Measurements from ENCODE around the gene ULK3. TPM values are rescaled to one million over a fixed set of nuclear protein-coding genes. Genes with fewer than 3 reads are reported as not detected.
A peak's percentile ranks its signal among the peaks of the same experiment; 100 is the strongest.
"Not testable (repeated sequence)": the region's sequence is repeated elsewhere in the genome, so short reads cannot be mapped to it uniquely, and the experiment has no call there.

The ULK3 gene
- total and polyA plus RNA-seq, 11 donors: 22.6 to 39.3 (median 29.3) TPM

DNA sequence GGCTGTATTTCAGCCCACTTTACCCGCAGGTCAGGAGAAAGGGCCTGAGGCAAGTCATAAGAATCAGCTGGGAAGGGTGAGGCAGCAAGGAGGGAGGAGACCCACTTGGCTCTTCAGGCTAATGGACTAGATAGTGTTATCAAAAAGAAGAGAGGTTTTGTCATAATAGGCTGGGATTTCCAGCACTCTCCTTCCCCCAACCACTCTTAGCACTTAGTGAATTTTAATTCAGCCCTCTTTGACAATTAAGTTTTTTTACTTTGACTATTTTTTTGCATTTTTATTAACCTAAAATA is 47.7 kb upstream of the ULK3 start:
- H3K36me3 ChIP-seq: peaks cover 0 to 20% (median 9%) of the 10 kb centered on the region in 9 donors
- intact Hi-C loops (cut with DNase I): loop anchor here in 2 of 10 donors (5.0 to 10.0 kb wide), 2 partner anchors 43 to 46 kb away; partner anchors contain the start of gene ULK3 (in 1 of the 2)
- ATAC-seq (no peak), DNase-seq (no peak)
- peak overlapping the region; percentile 18 to 89 (median 84) for H3K27ac ChIP-seq
- no peaks in the 10 kb centered on the region for H3K27me3 ChIP-seq
- 3 to 22% (median 10%) methylated on average over 1 of the region's 1 CpG for WGBS, 4 donors
- peak overlapping the region; percentile 65 to 96 (median 78) for H3K4me3 ChIP-seq
- no peaks in the 10 kb centered on the region for H3K9me3 ChIP-seq
- peaks cover 2 to 45% (median 25%) of the 10 kb centered on the region in 12 donors for H3K4me1 ChIP-seq
- TF ChIP-seq, protein P1, sequence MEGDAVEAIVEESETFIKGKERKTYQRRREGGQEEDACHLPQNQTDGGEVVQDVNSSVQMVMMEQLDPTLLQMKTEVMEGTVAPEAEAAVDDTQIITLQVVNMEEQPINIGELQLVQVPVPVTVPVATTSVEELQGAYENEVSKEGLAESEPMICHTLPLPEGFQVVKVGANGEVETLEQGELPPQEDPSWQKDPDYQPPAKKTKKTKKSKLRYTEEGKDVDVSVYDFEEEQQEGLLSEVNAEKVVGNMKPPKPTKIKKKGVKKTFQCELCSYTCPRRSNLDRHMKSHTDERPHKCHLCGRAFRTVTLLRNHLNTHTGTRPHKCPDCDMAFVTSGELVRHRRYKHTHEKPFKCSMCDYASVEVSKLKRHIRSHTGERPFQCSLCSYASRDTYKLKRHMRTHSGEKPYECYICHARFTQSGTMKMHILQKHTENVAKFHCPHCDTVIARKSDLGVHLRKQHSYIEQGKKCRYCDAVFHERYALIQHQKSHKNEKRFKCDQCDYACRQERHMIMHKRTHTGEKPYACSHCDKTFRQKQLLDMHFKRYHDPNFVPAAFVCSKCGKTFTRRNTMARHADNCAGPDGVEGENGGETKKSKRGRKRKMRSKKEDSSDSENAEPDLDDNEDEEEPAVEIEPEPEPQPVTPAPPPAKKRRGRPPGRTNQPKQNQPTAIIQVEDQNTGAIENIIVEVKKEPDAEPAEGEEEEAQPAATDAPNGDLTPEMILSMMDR (IDR thresholded peaks at IDR 0.05): no peak
- no peak for TF ChIP-seq POLR2A (IDR thresholded peaks at IDR 0.05)

DNA sequence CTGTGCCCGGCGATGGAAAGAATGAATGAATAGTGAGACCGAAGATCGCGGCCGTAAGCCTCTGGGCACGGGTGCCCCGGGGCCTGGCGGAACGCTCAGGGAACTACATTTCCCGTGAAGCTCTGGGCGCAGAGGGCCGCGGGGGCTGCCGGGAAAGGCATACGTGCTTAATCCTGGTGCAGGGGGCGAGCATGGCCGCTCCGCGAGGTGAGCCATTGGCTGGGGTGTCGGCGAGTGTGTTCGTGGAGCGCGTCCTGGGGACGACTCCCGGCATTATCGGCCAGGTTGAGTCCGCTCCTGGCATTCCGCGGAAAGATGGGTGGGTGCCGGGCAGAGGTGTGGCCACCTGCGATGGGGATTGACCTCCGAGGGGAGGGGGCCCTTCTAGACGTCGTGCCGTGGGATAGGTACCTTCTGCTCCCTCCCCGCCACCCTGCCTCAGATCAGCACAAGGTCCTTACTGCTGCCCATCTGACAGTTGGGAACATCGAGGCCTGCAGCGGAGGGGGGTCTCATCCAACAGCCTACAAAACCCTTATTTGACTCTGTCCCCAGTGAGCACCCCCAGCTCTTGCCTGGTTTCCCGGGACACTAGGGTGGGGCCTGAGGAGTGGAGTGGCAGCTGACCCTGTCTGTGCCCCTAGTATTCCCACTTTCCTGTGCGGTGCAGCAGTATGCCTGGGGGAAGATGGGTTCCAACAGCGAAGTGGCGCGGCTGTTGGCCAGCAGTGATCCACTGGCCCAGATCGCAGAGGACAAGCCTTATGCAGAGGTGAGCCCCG is 47.1 kb upstream of the ULK3 start, which contains the start of gene MPI:
MPI (plus strand) TSS at position 160 of the 782 bp plus-strand sequence; CDS start at position 192, 32 bp downstream.
- no peaks in the 10 kb centered on the region for H3K9me3 ChIP-seq
- ATAC-seq (peak; percentile 93 to 97 (median 94)), DNase-seq (peak; percentile 86 to 93 (median 90))
- H3K4me3 ChIP-seq: peak within 1 kb of the TSS; percentile 65 to 96 (median 78)
- H3K4me1 ChIP-seq: peaks cover 2 to 45% (median 25%) of the 10 kb centered on the region in 12 donors
- TF ChIP-seq POLR2A (IDR thresholded peaks at IDR 0.05): peak in 1 of 2 donors; percentile 58
- TF ChIP-seq, protein P1 (IDR thresholded peaks at IDR 0.05): peak in 2 of 12 donors; percentile 7 to 13
- intact Hi-C loops (cut with DNase I): loop anchor here in 2 of 10 donors (5.0 to 10.0 kb wide), 2 partner anchors 43 to 45 kb away; partner anchors contain the start of gene ULK3 (in 1 of the 2)
- peak within 1 kb of the TSS; percentile 18 to 89 (median 84) for H3K27ac ChIP-seq
- peaks cover 0 to 17% (median 9%) of the 10 kb centered on the region in 9 donors for H3K36me3 ChIP-seq
- H3K27me3 ChIP-seq: no peaks in the 10 kb centered on the region
- WGBS, 4 donors: 1 to 3% (median 3%) methylated on average over 18 to 47 of the region's 47 CpGs

DNA sequence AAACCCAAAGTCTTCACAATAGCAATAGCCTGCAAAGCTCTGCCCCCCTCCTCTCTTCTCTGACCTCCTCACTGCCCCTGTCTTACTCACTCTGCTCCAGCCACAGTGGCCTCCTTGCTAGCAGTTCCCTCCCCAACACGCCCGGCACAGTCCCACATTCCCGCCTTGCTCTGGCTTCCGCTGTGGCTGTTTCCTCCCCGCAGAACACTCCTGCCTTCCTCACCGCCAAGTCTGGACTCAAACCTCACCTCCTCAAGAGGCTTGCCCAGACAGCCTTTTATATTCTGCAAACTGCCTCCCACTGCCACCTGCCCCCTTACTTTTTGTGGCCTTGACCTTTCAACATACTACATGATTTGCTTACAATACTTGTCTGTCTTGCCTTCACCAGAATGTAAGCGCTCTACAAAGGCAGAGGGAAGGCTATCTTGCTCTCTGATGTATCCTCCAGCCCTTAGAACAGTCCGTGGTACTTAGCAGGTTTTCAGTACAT is 46.5 kb upstream of the ULK3 start:
- peak overlapping the region in 11 of 12 donors; percentile 63 to 89 (median 85) for H3K27ac ChIP-seq
- H3K4me3 ChIP-seq: peak overlapping the region; percentile 65 to 96 (median 78)
- intact Hi-C loops (cut with DNase I): no loop called here
- 10 to 16% (median 16%) methylated on average over 8 of the region's 8 CpGs for whole genome bisulfite sequencing, 4 donors
- no peaks in the 10 kb centered on the region for H3K9me3 ChIP-seq
- peaks cover 0 to 17% (median 9%) of the 10 kb centered on the region in 9 donors for H3K36me3 ChIP-seq
- no peaks in the 10 kb centered on the region for H3K27me3 ChIP-seq
- ATAC-seq (peak; percentile 32 to 69 (median 58)), DNase-seq (peak; percentile 46 to 74 (median 52))
- peaks cover 2 to 45% (median 25%) of the 10 kb centered on the region in 12 donors for H3K4me1 ChIP-seq
- no peak for TF ChIP-seq POLR2A (IDR thresholded peaks at IDR 0.05)
- TF ChIP-seq, protein P1 (IDR thresholded peaks at IDR 0.05): no peak

DNA sequence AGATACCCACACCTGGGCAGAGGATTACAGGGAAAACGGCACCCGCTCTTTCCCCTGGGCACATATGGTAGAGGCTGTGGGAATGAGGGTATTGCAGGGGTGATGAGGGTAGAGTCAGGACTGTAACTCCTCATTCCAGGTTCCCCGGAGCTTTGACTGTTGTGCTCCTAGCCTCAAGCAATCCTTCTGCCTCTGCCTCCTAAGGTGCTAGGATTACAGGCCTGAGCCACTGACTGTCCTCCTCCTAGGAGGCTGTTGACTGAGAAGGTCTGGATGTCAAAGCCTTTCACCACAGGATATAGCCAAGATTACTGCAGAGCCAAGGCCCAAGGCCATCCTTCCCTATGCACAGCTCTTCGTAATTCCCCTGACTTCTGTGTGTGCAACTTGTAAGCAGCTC is 45.8 kb upstream of the ULK3 start:
- H3K4me1 ChIP-seq: peaks cover 2 to 49% (median 25%) of the 10 kb centered on the region in 12 donors
- peak overlapping the region in 4 of 12 donors; percentile 79 to 85 (median 84) for H3K27ac ChIP-seq
- TF ChIP-seq, protein P1 (IDR thresholded peaks at IDR 0.05): no peak
- no peak for TF ChIP-seq POLR2A (IDR thresholded peaks at IDR 0.05)
- ATAC-seq (no peak), DNase-seq (peak in 1 of 5 donors; percentile 10)
- no peaks in the 10 kb centered on the region for H3K9me3 ChIP-seq
- H3K4me3 ChIP-seq: no peak overlapping the region
- peaks cover 0 to 17% (median 9%) of the 10 kb centered on the region in 9 donors for H3K36me3 ChIP-seq
- intact Hi-C loops (cut with DNase I): no loop called here
- H3K27me3 ChIP-seq: no peaks in the 10 kb centered on the region
- WGBS, 4 donors: 88 to 94% (median 90%) methylated on average over 4 of the region's 4 CpGs

DNA sequence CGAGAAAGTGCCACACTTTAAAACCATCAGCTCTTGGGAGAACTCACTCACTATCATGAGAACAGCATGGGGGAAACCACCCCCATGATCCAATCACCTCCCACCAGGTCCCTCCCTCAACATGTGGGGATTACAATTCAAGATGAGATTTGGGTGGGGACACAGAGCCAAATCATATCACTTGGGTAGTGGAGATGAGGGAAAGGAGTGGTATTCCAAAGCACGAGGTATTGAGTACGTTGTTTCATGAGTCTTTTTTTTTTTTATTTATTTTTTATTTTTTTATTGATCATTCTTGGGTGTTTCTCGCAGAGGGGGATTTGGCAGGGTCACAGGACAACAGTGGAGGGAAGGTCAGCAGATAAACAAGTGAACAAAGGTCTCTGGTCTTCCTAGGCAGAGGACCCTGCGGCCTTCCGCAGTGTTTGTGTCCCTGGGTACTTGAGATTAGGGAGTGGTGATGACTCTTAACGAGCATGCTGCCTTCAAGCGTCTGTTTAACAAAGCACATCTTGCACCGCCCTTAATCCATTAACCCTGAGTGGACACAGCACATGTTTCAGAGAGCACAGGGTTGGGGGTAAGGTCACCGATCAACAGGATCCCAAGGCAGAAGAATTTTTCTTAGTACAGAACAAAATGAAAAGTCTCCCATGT is 44.7 kb upstream of the ULK3 start:
- H3K4me3 ChIP-seq; H3K9me3 ChIP-seq; ATAC-seq; intact Hi-C loops (cut with DNase I); H3K27ac ChIP-seq; DNase-seq; H3K27me3 ChIP-seq; H3K36me3 ChIP-seq: not testable (repeated sequence)
- H3K4me1 ChIP-seq: peaks cover 2 to 51% (median 22%) of the 10 kb centered on the region in 12 donors
- WGBS, 4 donors: 75 to 85% (median 78%) methylated on average over 8 to 10 of the region's 10 CpGs

All from heart left ventricle (tissue), 16 donors.